IPS DF 4.7 (cell line): ENCODE data around the gene VWA7.
"Not testable (repeated sequence)": the region's sequence is repeated elsewhere in the genome, so short reads cannot be mapped to it uniquely, and the experiment has no call there.

Experiments used
- DNase-seq: peaks from one replicate; pipeline ENCODE4 v3.0.0-alpha.2; 2013; ENCODE audit warnings: low spot score; ENCODE audit errors: extremely low read depth

The VWA7 gene

GRCh38 chr6:31801031-31801927, 24.2 kb upstream of the VWA7 start:
- not testable (repeated sequence) for DNase-seq

GRCh38 chr6:31799781-31800180, 22.7 kb upstream of the VWA7 start:
- no peak for DNase-seq

GRCh38 chr6:31797588-31797987, 20.5 kb upstream of the VWA7 start:
- DNase-seq = no peak

GRCh38 chr6:31796993-31797385, 19.9 kb upstream of the VWA7 start:
- DNase-seq = no peak

- DNase-seq = no peak
These were observed 18.6 kb upstream of the VWA7 start, which contains the start of gene VARS1 for GRCh38 chr6:31795616-31796298. Gene VARS1 (minus strand): TSS chr6:31795752. CDS start chr6:31795217, 535 bp downstream.

- DNase-seq = no peak
These were observed 17.9 kb upstream of the VWA7 start for GRCh38 chr6:31794866-31795615.

- DNase-seq = no peak
These were observed 17.3 kb upstream of the VWA7 start for GRCh38 chr6:31794294-31794865.

- not testable (repeated sequence) for DNase-seq
These were observed 16.8 kb upstream of the VWA7 start for GRCh38 chr6:31793927-31794245.

- DNase-seq = no peak
These were observed 15.6 kb upstream of the VWA7 start for GRCh38 chr6:31792761-31793171.

GRCh38 chr6:31792090-31792374, 14.9 kb upstream of the VWA7 start:
- no peak for DNase-seq

- DNase-seq = no peak
These were observed 14.4 kb upstream of the VWA7 start for GRCh38 chr6:31791324-31792089.

GRCh38 chr6:31785475-31785874, 8.3 kb upstream of the VWA7 start:
- DNase-seq = no peak

GRCh38 chr6:31784098-31784925, 7.2 kb upstream of the VWA7 start:
- no peak for DNase-seq

GRCh38 chr6:31782126-31782855, 5.2 kb upstream of the VWA7 start:
- no peak for DNase-seq

- no peak for DNase-seq
These were observed 4.4 kb upstream of the VWA7 start for GRCh38 chr6:31781244-31782125.

- no peak for DNase-seq
These were observed 3.5 kb upstream of the VWA7 start for GRCh38 chr6:31780507-31781243.

GRCh38 chr6:31779908-31780307, 2.8 kb upstream of the VWA7 start:
- no peak for DNase-seq
